GM12875 (cell line): ENCODE results near the gene PGM2L1.

Experiments used
- H3K4me3 ChIP-seq: one replicate; pipeline ENCODE4 v1.5.1; 2011; ENCODE audit warnings: low read depth, low read length, control low read depth
- TF ChIP-seq, protein P1 (sequence below): IDR thresholded peaks from 2 replicates; pipeline ENCODE4 v1.5.1; 2011; ENCODE audit warnings: low read depth, mild to moderate bottlenecking, control low read depth, inconsistent platforms, low read length, moderate library complexity, borderline replicate concordance; ENCODE audit not compliant: insufficient read depth

Gene PGM2L1

DNA sequence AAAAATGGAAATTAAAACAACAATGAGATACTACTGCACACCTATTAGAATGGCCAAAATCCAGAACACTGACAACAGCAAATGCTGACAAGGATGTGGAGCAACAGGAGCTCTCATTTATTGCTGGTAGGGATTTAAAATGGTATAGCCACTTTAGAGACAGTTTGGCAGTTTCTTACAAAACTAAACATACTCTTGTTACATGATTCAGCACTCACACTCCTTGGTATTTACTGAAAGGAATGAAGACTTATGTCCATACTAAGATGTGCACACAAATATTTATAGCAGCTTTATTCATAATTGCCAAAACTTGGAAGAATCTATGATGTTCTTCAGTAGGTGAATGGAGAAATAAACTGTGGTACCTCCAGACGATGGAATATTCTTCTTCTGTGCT, 40.8 kb downstream of the PGM2L1 start:
- TF ChIP-seq, protein P1, sequence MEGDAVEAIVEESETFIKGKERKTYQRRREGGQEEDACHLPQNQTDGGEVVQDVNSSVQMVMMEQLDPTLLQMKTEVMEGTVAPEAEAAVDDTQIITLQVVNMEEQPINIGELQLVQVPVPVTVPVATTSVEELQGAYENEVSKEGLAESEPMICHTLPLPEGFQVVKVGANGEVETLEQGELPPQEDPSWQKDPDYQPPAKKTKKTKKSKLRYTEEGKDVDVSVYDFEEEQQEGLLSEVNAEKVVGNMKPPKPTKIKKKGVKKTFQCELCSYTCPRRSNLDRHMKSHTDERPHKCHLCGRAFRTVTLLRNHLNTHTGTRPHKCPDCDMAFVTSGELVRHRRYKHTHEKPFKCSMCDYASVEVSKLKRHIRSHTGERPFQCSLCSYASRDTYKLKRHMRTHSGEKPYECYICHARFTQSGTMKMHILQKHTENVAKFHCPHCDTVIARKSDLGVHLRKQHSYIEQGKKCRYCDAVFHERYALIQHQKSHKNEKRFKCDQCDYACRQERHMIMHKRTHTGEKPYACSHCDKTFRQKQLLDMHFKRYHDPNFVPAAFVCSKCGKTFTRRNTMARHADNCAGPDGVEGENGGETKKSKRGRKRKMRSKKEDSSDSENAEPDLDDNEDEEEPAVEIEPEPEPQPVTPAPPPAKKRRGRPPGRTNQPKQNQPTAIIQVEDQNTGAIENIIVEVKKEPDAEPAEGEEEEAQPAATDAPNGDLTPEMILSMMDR, result no peak
- no peak overlapping the region for H3K4me3 ChIP-seq

DNA sequence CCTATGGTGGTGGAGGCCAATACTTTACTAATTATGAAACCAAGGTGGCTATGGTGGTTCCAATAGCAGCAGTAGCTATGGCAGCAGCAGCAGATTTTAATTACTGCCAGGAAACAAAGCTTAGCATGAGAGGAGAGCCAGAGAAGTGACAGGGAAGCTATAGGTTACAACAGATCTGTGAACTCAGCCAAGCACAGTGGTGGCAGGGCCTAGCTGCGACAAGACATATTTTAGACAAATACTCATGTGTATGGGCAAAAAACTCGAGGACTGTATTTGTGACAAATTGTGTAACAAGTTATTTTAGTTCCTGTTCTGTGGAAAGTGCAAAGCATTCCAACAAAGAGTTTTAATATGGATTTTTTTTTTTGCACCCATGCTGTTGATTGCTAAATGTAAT, 42.6 kb downstream of the PGM2L1 start:
- TF ChIP-seq, protein P1, result no peak
- H3K4me3 ChIP-seq, result no peak overlapping the region

- TF ChIP-seq, protein P1, result no peak
- no peak overlapping the region for H3K4me3 ChIP-seq
Observed at GRCh38 chr11:74354036-74354435, 44.2 kb downstream of the PGM2L1 start.

DNA sequence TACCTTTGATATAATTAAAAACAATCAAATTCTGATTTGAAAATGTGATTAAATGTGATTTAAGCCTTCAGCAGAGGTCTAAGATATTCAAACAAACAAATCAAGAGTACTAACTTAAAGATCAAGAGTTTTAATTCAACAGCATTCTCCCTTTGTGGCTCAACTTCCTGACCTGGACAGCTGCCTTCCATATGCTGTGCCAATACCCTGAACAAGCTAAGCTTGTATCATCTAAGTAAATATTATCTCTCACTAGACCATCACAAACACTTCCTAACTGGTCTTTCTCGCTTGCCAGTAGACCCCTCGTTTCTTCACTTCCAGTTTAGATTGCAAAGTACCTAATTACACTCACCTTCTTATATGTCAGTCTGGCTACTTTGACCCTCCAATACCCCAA, 50.9 kb downstream of the PGM2L1 start:
- TF ChIP-seq, protein P1, result no peak
- no peak overlapping the region for H3K4me3 ChIP-seq

DNA sequence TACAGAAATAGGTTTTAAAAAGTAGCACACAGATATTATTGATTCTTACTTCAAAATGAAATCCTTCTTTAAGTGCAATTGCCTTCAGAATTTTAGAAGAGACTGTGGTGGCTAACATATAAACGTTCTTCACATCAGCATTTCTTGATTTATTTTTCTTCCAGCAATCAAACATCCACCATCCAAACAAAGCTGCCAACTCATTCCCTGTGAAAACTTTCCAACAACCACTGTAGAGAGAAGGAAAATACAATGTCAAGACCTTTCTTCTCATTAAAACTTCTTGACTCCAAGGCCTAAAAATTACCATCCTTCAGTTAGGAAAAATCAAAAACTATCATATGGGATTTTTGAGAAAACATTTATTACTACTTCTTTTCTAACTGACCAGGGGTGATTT, 52.8 kb downstream of the PGM2L1 start:
- TF ChIP-seq, protein P1, result no peak
- no peak overlapping the region for H3K4me3 ChIP-seq

- TF ChIP-seq, protein P1, result no peak
- no peak overlapping the region for H3K4me3 ChIP-seq
Observed at GRCh38 chr11:74341921-74342320, 56.3 kb downstream of the PGM2L1 start.

DNA sequence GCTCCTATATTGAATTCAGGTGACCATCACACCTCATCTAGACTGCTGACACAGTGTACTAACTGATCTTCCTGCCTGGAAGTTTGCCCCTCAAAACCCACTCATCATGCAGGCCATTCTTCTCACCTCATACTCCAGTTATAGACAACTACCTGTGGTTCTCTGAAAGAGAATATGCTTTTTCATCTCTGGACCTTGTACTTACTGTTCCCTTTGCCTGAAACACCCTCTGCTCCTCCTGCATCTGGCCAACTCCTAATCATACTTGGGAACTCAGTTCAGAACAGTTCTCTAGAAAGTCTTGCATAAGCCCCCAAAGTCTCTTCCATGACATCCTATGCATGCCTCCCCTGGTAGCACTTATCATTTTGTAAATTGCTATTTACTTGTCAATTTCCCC, 58.6 kb downstream of the PGM2L1 start:
- no peak overlapping the region for H3K4me3 ChIP-seq
- TF ChIP-seq, protein P1, result no peak
